Activated CD4-positive, alpha-beta T cell treated with anti-CD3 and anti-CD28 coated beads, Interleukin-2, amount 50 U/mL, for 1 hour (primary cell): ENCODE results near the gene GSC.
"Not testable (repeated sequence)": the region's sequence is repeated elsewhere in the genome, so short reads cannot be mapped to it uniquely, and the experiment has no call there.

Experiments used
- DNase-seq: peaks from one replicate; pipeline ENCODE4 v3.0.0-alpha.2; 2020

The GSC gene

DNA sequence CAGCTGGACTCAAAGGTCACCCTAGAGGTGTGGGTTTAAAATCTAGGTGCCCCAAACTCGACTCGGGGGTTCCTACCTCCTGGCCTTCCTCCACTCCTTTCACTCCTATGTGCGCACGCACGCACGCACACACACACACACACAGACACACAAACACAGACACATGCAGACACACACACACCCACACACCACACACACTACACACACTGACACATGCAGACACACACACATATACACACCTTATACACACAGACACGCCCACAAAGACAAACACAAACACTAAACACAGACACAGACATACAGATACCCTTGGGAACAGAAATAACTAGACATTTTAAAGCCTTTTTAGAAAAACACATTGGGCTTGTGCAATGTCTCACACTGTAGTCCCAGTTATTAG is 31.8 kb downstream of the GSC start:
- DNase-seq, result no peak

DNA sequence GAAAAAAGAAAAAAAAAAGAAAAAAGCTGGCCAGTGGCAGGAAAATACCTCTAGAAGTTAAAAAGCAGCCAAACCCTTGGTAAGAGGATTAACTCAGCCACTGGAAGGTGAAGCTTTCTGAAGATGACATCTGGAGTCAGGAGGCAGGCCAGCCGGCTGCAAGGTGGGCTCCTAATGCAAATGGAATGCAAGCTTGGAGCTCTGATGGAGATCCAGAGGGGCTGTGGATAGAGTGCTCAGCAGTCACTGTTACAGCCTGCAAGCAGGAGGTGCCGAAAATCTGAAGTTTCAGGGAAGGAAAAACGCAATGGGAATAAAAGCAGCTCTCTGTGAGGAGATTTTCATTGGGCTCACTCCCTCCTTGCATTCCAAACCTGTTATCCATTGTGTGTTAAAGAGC is 41.0 kb downstream of the GSC start:
- DNase-seq, result no peak

DNA sequence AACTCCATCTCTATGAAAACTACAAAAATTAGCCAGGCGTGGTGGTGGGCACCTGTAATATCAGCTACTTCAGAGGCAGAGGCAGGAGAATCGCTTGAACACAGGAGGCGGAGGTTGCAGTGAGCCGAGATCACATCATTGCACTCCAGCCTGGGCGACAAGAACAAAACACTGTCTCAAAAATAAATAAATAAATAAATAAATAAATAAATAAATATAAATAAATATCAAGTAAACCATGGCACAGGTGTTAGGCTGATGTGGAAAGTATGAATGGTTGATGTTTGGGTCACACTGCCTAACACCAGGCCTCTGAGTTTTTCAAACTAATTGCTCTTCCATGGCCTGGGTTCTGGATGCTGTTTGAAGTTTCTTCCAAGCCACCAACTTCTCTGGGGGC is 41.5 kb downstream of the GSC start:
- not testable (repeated sequence) for DNase-seq

DNA sequence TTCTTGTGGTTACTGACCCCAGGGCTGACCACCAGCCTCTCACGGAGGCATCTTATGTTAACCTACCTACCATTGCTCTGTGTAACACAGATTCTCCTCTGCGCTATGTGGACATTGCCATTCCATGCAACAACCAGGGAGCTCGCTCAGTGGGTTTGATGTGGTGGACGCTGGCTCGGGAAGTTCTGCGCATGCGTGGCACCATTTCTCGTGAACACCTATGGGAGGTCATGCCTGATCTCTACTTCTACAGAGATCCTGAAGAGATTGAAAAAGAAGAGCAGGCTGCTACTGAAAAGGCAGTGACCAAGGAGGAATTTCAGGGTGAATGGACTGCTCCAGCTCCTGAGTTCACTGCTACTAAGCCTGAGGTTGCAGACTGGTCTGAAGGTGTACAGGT is 43.3 kb downstream of the GSC start:
- not testable (repeated sequence) for DNase-seq

DNA sequence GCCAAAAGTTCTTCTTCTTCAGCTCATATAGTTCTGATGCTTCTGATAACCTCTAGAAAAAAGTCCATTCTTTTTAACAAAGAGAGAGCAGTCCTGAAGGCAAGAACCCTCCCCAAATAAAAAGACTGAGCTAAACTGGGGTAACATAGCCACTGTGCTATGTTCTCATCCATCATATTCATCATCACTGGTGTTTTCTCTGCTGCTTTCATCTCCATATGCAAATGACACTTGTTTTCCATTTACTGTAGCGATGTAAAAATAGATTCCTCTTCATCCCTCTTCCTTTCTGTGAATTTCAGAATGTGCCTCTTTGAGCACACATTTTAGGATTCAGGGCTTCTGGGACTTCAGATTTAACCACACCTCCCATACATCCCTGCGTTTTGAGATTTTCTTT is 44.9 kb downstream of the GSC start:
- DNase-seq, result no peak

DNA sequence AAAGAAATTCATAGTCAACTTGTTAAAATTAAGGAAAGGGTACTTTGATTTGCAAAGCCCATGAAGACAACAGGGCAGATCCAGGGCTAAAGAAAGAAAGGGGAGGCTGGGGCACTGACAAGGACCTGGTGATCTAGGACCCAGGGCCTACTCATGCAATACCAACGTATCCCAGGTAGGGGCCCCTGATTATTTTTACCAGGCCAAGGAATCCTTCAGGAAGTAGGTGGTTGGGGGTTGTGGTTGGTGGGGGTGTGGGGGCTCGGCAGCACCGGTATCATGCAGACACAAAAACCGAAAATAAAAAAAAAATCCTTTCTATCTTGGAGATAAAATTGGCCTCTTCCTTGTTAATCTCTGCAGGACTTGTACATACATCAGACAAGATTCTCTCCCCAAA is 47.5 kb downstream of the GSC start:
- no peak for DNase-seq
